OCI-LY1 (cell line): ENCODE results near the gene FMNL3.

Experiments used
- EZH2 ChIP-seq: fragments of 200-600 bp; sonication (generic), shearing (Covaris generic); IDR thresholded peaks from 2 replicates; pipeline ENCODE4 v1.8.0; 2017; ENCODE audit warnings: borderline replicate concordance, mixed run types, mild to moderate bottlenecking, antibody characterized with exemption, low read length, moderate library complexity, mixed read lengths
- TF ChIP-seq, protein P1 (sequence below): fragments of 200-600 bp; sonication (generic), shearing (Covaris generic); IDR thresholded peaks from 2 replicates; pipeline ENCODE4 v1.5.1; 2017; ENCODE audit warnings: mild to moderate bottlenecking, antibody characterized with exemption, low read length, moderate library complexity, mixed read lengths

DNA sequence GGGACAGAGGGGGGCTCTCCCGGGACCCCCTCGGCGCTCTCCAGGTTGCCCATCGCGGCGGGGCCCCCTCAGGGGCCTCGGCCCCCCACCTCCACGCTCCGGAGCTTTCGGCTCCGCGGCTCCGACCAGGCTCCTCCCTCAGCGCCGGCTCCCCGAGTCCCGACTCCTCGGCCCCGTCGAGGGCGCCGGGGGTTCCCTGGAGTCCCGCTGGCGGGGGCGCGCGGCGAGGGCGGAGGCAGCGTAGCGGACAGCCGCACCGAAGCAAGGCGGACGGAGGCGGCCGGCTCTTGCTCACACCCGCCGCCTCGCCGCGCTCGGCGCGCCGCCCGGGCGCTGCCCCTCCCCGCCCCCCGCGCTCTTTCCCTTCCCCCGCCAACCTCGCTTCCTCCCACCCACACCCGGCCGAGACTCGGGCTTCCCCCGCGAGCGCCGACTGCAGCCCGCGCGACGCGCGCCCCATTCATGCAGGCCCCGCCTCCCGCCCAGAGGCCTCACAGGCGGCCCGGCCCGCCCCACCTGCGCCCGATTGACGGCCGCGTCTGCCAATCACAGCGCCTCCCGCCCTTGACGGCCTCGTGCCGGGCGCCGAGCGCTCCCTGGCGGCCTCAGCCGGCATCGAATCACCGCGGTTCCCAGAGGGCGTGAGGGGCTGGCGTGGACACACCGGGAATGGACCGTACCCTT lies at the start of gene FMNL3:
- TF ChIP-seq, protein P1, sequence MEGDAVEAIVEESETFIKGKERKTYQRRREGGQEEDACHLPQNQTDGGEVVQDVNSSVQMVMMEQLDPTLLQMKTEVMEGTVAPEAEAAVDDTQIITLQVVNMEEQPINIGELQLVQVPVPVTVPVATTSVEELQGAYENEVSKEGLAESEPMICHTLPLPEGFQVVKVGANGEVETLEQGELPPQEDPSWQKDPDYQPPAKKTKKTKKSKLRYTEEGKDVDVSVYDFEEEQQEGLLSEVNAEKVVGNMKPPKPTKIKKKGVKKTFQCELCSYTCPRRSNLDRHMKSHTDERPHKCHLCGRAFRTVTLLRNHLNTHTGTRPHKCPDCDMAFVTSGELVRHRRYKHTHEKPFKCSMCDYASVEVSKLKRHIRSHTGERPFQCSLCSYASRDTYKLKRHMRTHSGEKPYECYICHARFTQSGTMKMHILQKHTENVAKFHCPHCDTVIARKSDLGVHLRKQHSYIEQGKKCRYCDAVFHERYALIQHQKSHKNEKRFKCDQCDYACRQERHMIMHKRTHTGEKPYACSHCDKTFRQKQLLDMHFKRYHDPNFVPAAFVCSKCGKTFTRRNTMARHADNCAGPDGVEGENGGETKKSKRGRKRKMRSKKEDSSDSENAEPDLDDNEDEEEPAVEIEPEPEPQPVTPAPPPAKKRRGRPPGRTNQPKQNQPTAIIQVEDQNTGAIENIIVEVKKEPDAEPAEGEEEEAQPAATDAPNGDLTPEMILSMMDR, result peak; percentile 97
- no peak for TF ChIP-seq EZH2
